Activated naive CD4-positive, alpha-beta T cell treated with anti-CD3 and anti-CD28 coated beads, Interleukin-2, amount 10 ng/mL, durations not matched to agents 7 days and 5 days (primary cell): ENCODE data around the gene CCDC6.

Source experiments
- CTCF ChIA-PET: fragments of 350-600 bp; sonication (Branson Sonifier 250); formaldehyde crosslinking; loops from one replicate; lab custom pipeline; 2021; ENCODE audit warnings: antibody characterized with exemption; lab: Charles Lee
- DNase-seq: peaks from one replicate; pipeline ENCODE4 v3.0.0-alpha.2; 2020
- H3K27ac Mint-ChIP-seq: one replicate; pipeline ENCODE4 v1.8.0; 2021; ENCODE audit warnings: mild to moderate bottlenecking, moderate library complexity, mixed read lengths
- H3K27me3 Mint-ChIP-seq: one replicate; pipeline ENCODE4 v1.8.0; 2021; ENCODE audit warnings: mild to moderate bottlenecking, mixed read lengths
- H3K36me3 Mint-ChIP-seq: one replicate; pipeline ENCODE4 v1.8.0; 2021; ENCODE audit warnings: mixed read lengths
- H3K4me1 Mint-ChIP-seq: one replicate; pipeline ENCODE4 v1.8.0; 2021; ENCODE audit warnings: mixed read lengths
- H3K4me3 Mint-ChIP-seq: one replicate; pipeline ENCODE4 v1.8.0; 2021; ENCODE audit warnings: mild to moderate bottlenecking, moderate library complexity, mixed read lengths
- H3K9me3 Mint-ChIP-seq: one replicate; pipeline ENCODE4 v1.8.0; 2021; ENCODE audit warnings: mixed read lengths

Gene CCDC6

DNA sequence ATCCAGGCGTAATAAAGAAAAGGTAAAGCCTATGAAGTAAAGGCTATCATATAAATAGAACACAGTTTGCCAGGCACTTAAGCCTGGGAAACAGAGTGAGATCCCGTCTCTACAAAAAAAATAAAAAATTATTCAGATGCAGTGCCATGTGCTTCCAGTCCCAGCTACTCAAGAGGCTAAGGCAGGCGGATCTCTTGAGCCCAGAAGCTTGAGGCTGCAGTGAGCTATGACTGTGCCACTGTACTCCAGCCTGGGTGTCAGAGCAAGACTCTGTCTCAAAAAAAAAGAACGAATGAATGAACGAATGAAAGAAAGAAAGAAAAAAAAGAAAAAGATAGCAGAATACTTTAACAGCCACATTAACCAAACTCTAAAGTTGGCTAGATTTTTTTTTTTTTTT is 85.9 kb downstream of the CCDC6 start:
- CTCF ChIA-PET: interaction anchor here (1.1 to 3.7 kb wide), 2 partner anchors 10 kb away, joined by 4 to 13 read pairs; no protein-coding TSS in a partner anchor
- Mint-ChIP-seq H3K9me3 (peaks cover 2% of the 10 kb centered on the region), H3K27me3 (no peaks in the 10 kb centered on the region), H3K36me3 (peaks cover 7% of the 10 kb centered on the region), H3K27ac (no peak overlapping the region), H3K4me1 (peaks cover 9% of the 10 kb centered on the region), H3K4me3 (no peak overlapping the region)
- DNase-seq: no peak

- H3K9me3 Mint-ChIP-seq: peaks cover 2% of the 10 kb centered on the region
- DNase-seq: no peak
- no peaks in the 10 kb centered on the region for H3K27me3 Mint-ChIP-seq
- no peak overlapping the region for H3K4me3 Mint-ChIP-seq
- peaks cover 9% of the 10 kb centered on the region for H3K4me1 Mint-ChIP-seq
- H3K27ac Mint-ChIP-seq: no peak overlapping the region
- peaks cover 4% of the 10 kb centered on the region for H3K36me3 Mint-ChIP-seq
- CTCF ChIA-PET: interaction anchor here (0.5 to 3.7 kb wide), 5 partner anchors 8 to 579 kb away, joined by 3 to 13 read pairs (median 3); no protein-coding TSS in a partner anchor
Observed at GRCh38 chr10:59819683-59820082, 86.7 kb downstream of the CCDC6 start.

GRCh38 chr10:59819265-59819664 is 87.1 kb downstream of the CCDC6 start:
- Mint-ChIP-seq H3K27me3 (no peaks in the 10 kb centered on the region), H3K36me3 (peaks cover 2% of the 10 kb centered on the region), H3K4me3 (no peak overlapping the region), H3K9me3 (peaks cover under 1% of the 10 kb centered on the region), H3K4me1 (peaks cover 9% of the 10 kb centered on the region), H3K27ac (no peak overlapping the region)
- CTCF ChIA-PET: interaction anchor here (0.5 to 3.7 kb wide), 5 partner anchors 8 to 578 kb away, joined by 3 to 13 read pairs (median 3); no protein-coding TSS in a partner anchor
- DNase-seq: no peak

GRCh38 chr10:59817773-59818172 is 88.6 kb downstream of the CCDC6 start:
- H3K4me1 Mint-ChIP-seq: peaks cover 9% of the 10 kb centered on the region
- no peaks in the 10 kb centered on the region for H3K9me3 Mint-ChIP-seq
- peaks cover 2% of the 10 kb centered on the region for H3K36me3 Mint-ChIP-seq
- H3K27me3 Mint-ChIP-seq: no peaks in the 10 kb centered on the region
- DNase-seq: no peak
- CTCF ChIA-PET: interaction anchor here (0.9 to 3.7 kb wide), 3 partner anchors 8 to 216 kb away, joined by 3 to 13 read pairs (median 3); no protein-coding TSS in a partner anchor
- H3K4me3 Mint-ChIP-seq: no peak overlapping the region
- no peak overlapping the region for H3K27ac Mint-ChIP-seq

GRCh38 chr10:59814878-59815277 is 91.5 kb downstream of the CCDC6 start:
- peaks cover 9% of the 10 kb centered on the region for H3K4me1 Mint-ChIP-seq
- no peaks in the 10 kb centered on the region for H3K9me3 Mint-ChIP-seq
- CTCF ChIA-PET: no interaction called here
- no peak overlapping the region for H3K4me3 Mint-ChIP-seq
- H3K27ac Mint-ChIP-seq: no peak overlapping the region
- no peak for DNase-seq
- no peaks in the 10 kb centered on the region for H3K27me3 Mint-ChIP-seq
- H3K36me3 Mint-ChIP-seq: peaks cover 14% of the 10 kb centered on the region

DNA sequence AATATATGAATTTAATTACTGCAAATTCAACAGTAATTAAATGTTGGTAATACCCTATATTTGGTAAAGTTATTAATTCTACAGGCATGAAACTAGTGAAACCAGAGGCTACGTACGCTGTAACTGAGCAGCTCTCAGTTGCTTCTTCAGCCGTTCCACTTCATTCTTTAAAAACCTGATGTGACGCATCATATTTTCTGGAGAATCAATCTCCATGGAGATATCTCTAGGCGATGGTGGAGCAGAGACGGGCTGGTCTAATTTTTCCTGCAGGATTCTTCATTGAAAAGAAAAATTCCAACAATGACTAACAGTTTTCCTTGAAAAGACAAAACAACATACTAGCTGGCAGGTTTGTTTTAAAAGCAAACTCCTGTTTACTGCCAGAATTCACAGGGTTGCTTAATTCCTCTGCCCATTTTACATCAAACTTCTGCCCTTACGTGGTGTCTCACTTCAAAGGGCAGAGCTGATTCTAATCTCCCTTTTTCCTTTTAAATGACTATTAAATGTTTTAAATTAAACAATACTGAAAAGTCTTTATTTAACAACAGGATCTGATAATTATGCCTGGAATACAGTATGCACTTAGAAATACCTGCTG is 93.7 kb downstream of the CCDC6 start:
- CTCF ChIA-PET: interaction anchor here (1.1 to 1.7 kb wide), 3 partner anchors 12 to 189 kb away, joined by 3 to 4 read pairs (median 3); no protein-coding TSS in a partner anchor
- no peaks in the 10 kb centered on the region for H3K27me3 Mint-ChIP-seq
- DNase-seq: no peak
- H3K27ac Mint-ChIP-seq: no peak overlapping the region
- no peaks in the 10 kb centered on the region for H3K9me3 Mint-ChIP-seq
- no peak overlapping the region for H3K4me3 Mint-ChIP-seq
- H3K36me3 Mint-ChIP-seq: peaks cover 22% of the 10 kb centered on the region
- H3K4me1 Mint-ChIP-seq: no peaks in the 10 kb centered on the region

DNA sequence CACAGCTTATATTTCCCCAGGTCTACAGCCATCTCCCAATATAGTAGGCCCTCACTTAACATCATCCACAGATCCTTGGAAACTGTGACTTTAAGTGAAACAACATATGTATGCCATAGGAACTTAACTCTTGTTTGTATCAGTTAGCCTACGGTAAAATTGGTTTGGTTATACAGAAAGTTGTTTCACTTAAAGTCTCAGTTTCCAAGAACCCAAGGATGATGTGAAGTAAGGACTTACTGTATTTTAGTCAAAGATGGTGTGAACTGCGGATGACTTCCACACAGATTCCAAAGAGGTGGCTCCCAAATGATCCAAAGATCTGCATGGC is 96.7 kb downstream of the CCDC6 start:
- CTCF ChIA-PET: interaction anchor here (0.8 to 4.5 kb wide), 9 partner anchors 9 to 186 kb away, joined by 3 to 32 read pairs (median 4); partner anchors contain the start of gene CCDC6
- DNase-seq: no peak
- Mint-ChIP-seq H3K27me3 (no peaks in the 10 kb centered on the region), H3K9me3 (no peaks in the 10 kb centered on the region), H3K4me3 (no peak overlapping the region), H3K4me1 (no peaks in the 10 kb centered on the region), H3K36me3 (peaks cover 34% of the 10 kb centered on the region), H3K27ac (no peak overlapping the region)

DNA sequence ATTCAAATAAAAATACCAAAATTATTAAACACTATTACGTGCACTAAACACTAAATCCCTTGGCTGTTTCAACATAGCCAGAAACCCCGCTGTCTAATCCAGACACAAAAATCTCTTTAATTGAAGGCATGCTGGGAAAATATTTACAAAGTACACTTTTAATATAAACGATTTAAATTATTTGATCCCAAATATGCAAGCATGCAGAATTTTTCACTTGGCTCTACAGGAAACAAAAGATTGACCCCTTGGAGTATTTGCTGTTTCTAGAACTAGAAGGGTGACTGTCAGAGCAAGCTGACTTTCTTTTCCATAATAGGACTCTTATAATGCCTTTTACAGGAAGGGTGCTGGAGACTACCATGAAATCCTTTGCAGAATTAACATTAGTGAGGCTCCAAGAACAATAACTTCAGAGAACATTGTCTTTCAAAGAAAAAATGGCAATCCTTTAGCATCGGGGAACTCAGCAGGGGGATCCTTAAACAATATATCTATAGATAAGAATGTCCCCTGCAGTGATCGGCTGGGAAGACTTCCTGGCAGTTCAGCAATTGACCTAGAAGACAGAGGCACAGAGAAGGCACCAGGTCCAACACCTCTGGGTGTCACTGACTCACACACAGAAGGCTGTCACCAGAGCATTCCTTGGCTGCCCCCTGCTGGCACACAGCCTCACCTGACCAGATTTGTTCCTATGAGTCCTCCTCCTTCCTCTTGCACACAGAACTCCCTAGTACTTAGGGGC is 97.3 kb downstream of the CCDC6 start:
- Mint-ChIP-seq H3K4me1 (no peaks in the 10 kb centered on the region), H3K36me3 (peaks cover 38% of the 10 kb centered on the region), H3K27ac (no peak overlapping the region), H3K9me3 (no peaks in the 10 kb centered on the region), H3K27me3 (no peaks in the 10 kb centered on the region), H3K4me3 (no peak overlapping the region)
- DNase-seq: peak; percentile 81
- CTCF ChIA-PET: interaction anchor here (1.0 to 4.5 kb wide), 11 partner anchors 9 to 213 kb away, joined by 3 to 32 read pairs (median 4); partner anchors contain the start of gene CCDC6

GRCh38 chr10:59807629-59808620 is 98.4 kb downstream of the CCDC6 start:
- CTCF ChIA-PET: interaction anchor here (0.6 to 4.5 kb wide), 9 partner anchors 9 to 415 kb away, joined by 3 to 32 read pairs (median 4); no protein-coding TSS in a partner anchor

GRCh38 chr10:59805014-59805413 is 101.3 kb downstream of the CCDC6 start:
- Mint-ChIP-seq H3K4me1 (no peaks in the 10 kb centered on the region), H3K4me3 (no peak overlapping the region), H3K9me3 (no peaks in the 10 kb centered on the region), H3K36me3 (peaks cover 31% of the 10 kb centered on the region), H3K27me3 (no peaks in the 10 kb centered on the region), H3K27ac (no peak overlapping the region)
- DNase-seq: no peak
- CTCF ChIA-PET: interaction anchor here (1.0 kb wide), 1 partner anchor 179 kb away, joined by 5 read pairs; no protein-coding TSS in a partner anchor

More at GRCh38 chr10:59807629-59808620, 98.4 kb downstream of the CCDC6 start:
- no peaks in the 10 kb centered on the region for H3K27me3 Mint-ChIP-seq
- DNase-seq: no peak
- H3K4me1 Mint-ChIP-seq: no peaks in the 10 kb centered on the region
- H3K36me3 Mint-ChIP-seq: peaks cover 39% of the 10 kb centered on the region
- H3K4me3 Mint-ChIP-seq: no peak overlapping the region
- no peak overlapping the region for H3K27ac Mint-ChIP-seq
- no peaks in the 10 kb centered on the region for H3K9me3 Mint-ChIP-seq

- Mint-ChIP-seq H3K36me3 (peaks cover 31% of the 10 kb centered on the region), H3K4me1 (no peaks in the 10 kb centered on the region), H3K4me3 (no peak overlapping the region), H3K27me3 (no peaks in the 10 kb centered on the region), H3K27ac (no peak overlapping the region), H3K9me3 (no peaks in the 10 kb centered on the region)
- CTCF ChIA-PET: interaction anchor here (1.6 kb wide), 1 partner anchor 178 kb away, joined by 7 read pairs; no protein-coding TSS in a partner anchor
- DNase-seq: no peak
Observed at GRCh38 chr10:59804220-59804619, 102.1 kb downstream of the CCDC6 start.

DNA sequence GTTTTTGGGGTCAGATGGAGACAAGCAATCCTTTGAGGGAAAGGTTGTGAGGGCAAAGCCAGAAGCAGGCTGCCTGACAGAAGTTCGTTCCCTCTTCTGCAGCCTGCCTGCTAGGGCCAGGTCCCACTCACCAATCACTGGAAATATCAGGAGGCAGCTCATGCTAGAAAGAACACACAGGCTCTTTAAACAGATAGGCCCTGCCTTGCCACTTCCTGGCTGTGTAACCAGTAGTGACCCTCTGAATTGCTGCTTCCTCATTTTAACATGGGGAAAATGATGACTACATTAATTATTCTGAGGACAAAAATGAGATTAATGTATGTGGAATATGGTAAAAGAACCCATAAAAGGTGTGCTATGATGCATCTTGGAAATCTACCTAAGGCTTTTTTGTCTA is 102.6 kb downstream of the CCDC6 start:
- peak overlapping the region; percentile 9 for H3K27ac Mint-ChIP-seq

GRCh38 chr10:59801171-59801570 is 105.2 kb downstream of the CCDC6 start:
- Mint-ChIP-seq H3K27ac (no peak overlapping the region), H3K4me1 (no peaks in the 10 kb centered on the region), H3K36me3 (peaks cover 36% of the 10 kb centered on the region), H3K9me3 (no peaks in the 10 kb centered on the region), H3K27me3 (no peaks in the 10 kb centered on the region), H3K4me3 (no peak overlapping the region)
- CTCF ChIA-PET: interaction anchor here (1.9 to 3.0 kb wide), 2 partner anchors 9 to 175 kb away, joined by 6 to 9 read pairs; no protein-coding TSS in a partner anchor
- no peak for DNase-seq

More for the DNA sequence above, 102.6 kb downstream of the CCDC6 start:
- Mint-ChIP-seq H3K27me3 (no peaks in the 10 kb centered on the region), H3K4me1 (no peaks in the 10 kb centered on the region), H3K9me3 (no peaks in the 10 kb centered on the region), H3K4me3 (no peak overlapping the region), H3K36me3 (peaks cover 31% of the 10 kb centered on the region)
- CTCF ChIA-PET: interaction anchor here (1.6 kb wide), 1 partner anchor 178 kb away, joined by 7 read pairs; no protein-coding TSS in a partner anchor
- DNase-seq: no peak
